B cell (primary cell): ENCODE data around the gene SKIC2.

ENCODE experiments used
- EZH2 ChIP-seq: IDR thresholded peaks from 2 replicates; pipeline ENCODE4 v1.6.1; 2012; ENCODE audit warnings: borderline replicate concordance, low read depth, mild to moderate bottlenecking, moderate library complexity, low read length; ENCODE audit not compliant: insufficient read depth, poor library complexity, severe bottlenecking
- TF ChIP-seq, protein P1 (sequence below): fragments of 200-600 bp; IDR thresholded peaks from one replicate; pipeline ENCODE4 v1.8.0; 2022; ENCODE audit warnings: antibody characterized with exemption, mild to moderate bottlenecking

- TF ChIP-seq, protein P1, sequence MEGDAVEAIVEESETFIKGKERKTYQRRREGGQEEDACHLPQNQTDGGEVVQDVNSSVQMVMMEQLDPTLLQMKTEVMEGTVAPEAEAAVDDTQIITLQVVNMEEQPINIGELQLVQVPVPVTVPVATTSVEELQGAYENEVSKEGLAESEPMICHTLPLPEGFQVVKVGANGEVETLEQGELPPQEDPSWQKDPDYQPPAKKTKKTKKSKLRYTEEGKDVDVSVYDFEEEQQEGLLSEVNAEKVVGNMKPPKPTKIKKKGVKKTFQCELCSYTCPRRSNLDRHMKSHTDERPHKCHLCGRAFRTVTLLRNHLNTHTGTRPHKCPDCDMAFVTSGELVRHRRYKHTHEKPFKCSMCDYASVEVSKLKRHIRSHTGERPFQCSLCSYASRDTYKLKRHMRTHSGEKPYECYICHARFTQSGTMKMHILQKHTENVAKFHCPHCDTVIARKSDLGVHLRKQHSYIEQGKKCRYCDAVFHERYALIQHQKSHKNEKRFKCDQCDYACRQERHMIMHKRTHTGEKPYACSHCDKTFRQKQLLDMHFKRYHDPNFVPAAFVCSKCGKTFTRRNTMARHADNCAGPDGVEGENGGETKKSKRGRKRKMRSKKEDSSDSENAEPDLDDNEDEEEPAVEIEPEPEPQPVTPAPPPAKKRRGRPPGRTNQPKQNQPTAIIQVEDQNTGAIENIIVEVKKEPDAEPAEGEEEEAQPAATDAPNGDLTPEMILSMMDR, result no peak
- TF ChIP-seq EZH2, result no peak
These were observed at the start of gene SKIC2, which contains the start of gene NELFE for GRCh38 chr6:31958741-31959739.
